GM19238 (cell line): ENCODE measurements around the gene GSC2.
"Not testable (repeated sequence)": the region's sequence is repeated elsewhere in the genome, so short reads cannot be mapped to it uniquely, and the experiment has no call there.

Experiments
- DNase-seq: peaks from one replicate; pipeline ENCODE4 v3.0.0; 2011; ENCODE audit warnings: low spot score; ENCODE audit not compliant: insufficient read length

The GSC2 gene

DNA sequence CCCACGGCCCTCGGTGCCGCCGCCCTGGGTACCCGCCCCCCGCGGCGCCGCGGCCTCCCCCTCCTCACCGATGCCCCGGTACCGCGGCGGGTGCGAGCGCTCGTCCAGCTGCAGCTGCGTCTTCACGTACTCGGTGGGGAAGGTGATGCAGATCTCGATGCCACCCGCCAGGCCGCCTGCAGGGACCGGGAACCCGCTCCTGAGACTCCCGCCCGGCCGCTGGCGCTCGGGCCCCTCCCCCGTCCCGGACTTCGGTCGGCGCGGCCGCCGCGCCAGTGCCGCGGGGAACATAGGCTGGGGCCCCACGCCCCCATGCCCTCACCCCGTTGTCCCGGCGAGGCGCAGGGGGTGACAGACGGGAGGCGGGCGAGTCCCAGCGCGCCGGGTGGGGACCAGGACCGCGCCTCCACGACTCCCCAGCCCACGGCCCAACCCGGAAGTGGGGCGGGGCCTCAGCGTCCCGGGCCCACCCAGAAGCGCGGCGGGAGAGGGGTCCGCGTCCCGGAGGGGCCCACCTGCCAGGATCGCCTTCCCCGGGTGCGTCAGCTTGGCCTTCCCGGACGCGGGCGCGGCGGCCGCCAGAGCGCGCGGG lies 28.1 kb upstream of the GSC2 start:
- peak; percentile 60 for DNase-seq

DNA sequence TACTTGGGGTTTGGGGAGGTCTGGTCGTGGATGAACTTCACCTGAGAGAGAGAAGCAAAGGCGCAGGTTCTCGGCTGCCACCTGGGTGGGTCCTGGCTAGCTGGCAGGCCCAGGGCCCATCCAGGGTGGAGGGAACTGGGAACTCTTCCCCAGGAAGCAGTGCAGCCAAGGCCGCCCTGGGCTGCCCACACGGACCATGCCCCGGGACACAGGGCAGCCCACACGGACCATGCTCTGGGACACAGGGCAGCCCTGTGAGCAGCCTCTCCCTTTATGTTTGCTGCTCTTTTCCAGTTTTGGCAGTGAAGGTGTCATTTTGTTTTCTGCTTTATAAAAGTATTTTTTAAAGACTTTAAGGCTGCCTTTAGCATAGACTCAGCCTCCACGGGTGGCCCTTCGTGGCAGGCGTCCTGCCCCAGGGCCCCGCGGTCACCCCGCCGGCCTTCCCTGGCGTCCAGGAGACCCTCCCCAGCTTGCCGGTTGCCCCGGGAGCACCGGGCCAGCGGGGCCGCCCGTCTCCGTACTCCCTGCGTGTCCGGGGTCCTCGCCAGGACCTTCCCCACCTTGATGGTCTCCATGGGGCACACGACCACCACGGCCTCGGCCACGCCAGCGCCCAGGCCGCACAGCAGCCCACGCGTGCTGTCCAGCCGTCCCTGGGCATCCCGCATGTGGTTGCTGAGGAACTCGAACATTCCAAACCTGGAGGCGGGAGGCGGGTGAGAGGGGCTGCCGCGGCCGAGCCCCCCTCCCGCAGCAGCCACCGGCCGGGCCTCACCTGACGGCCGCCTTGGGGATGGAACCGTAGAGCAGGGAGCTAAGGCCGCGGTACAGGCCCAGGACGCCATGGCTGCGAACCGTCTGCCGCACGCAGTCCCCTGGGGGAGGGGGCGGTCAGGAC lies 27.3 kb upstream of the GSC2 start:
- DNase-seq: no peak

- DNase-seq: no peak
Measured at GRCh38 chr22:19176732-19177131, 26.6 kb upstream of the GSC2 start.

- DNase-seq: no peak
Measured at GRCh38 chr22:19176175-19176643, 26.1 kb upstream of the GSC2 start.

DNA sequence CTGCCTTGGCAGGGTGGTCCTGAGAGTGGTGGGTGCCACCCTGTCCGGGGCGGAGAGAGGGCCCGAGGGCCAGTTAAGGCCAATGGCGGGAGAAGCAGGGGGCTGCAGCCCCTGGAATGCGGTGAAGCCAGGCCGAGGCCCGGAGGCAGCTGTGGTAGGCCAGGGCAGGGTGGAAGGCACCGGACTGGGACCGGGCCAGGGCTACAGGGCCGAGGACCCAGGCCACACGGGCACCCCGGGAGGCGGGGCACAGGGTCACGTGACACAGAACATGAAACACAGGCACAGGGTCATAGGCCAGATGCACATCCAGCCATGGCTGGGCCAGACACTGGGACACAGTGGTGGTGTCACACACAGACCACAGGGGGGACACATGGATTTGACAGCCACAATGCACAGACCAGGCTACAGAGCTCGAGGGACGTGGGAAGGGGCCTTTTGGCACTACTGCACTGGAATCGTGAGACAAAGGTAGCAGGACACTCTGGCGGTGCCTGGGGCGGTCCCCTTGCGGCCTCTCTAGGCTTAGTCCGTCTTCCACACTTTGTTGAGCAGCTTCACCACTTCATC lies 25.6 kb upstream of the GSC2 start:
- DNase-seq: no peak

GRCh38 chr22:19175026-19175601 lies 25.0 kb upstream of the GSC2 start:
- no peak for DNase-seq

DNA sequence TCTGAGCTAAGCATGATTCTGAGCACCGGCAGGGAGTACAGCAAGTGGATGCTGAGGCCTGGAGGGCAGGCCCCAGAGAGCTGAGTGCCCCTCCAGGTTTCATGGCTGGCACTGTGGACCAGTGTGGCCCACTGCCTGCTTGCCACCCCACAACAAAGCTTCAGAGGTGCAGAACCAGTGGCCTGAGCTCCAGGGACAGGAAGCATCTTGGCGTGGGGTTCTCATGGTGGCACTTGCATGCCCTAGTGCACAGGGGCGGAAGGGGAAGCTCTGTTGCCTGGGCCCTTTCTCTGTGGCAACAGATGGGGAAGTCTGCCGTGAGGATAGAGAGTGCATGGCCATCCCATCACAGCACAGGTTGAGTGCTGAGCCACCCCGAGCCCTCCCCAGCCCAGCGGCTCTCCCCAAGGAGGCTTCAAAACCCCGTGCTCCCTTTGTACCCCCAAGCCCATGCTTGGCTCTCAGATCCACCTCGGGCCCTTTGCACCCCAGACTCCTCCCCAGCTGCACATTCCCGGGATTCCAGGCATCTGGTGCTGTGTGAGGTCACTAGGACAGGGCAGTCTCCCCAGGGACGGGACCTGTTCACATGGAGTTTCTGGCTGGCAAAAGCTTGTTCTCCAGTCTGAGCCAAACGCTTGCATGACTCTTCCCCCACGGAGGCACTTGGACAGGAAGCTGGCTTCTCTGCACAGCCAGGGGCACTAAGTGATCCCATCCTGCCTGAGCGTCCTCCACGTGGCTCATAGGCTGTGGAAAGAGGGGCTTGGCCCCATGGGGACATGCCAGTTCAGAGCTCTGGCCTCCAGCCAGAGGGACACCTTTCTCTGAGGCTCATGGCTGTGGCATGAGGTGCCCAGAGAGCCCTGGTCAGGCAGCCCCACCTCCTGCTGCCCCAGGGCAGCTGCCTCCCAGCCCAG lies 24.3 kb upstream of the GSC2 start:
- no peak for DNase-seq

GRCh38 chr22:19173047-19174035 lies 23.2 kb upstream of the GSC2 start:
- no peak for DNase-seq

DNA sequence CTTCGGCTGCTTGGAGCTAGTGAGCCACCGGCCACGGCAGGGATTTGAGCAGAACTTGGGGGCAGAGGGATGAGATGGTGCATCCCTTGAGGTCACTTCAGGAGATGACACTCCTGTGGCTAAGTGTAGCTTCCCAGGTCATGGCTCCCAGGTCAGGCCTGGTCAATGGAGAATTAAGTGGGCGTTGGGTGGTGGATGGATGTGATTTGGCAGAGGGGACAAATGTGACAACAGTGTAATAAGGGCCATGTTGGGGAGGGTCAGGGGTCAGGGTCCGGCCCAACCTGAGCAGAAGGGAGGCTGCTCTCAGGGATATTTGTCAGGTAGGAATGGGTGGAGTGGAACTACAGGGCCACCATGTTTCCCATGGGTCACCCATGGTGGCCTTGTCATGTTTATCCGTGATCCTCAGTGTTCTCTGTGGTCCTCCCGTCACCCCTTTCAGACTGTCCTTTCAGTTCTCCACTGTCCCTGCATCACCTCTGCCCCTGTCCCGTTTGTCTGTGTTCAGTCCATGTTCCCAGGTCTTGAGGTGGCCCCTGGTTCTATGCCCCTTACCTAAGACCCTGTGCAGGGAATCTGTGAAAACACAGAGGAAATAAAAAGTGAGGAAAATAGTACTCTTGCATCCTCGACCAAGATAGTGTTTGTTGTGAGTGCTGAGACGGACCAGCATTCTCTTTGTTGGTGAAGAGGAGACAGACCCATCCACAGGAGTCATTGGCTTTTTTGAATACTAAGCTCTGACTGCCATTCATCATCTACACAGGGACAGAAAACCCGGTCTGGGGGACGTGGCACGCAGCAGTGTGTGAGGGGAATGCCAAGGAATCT lies 22.3 kb upstream of the GSC2 start:
- no peak for DNase-seq

DNA sequence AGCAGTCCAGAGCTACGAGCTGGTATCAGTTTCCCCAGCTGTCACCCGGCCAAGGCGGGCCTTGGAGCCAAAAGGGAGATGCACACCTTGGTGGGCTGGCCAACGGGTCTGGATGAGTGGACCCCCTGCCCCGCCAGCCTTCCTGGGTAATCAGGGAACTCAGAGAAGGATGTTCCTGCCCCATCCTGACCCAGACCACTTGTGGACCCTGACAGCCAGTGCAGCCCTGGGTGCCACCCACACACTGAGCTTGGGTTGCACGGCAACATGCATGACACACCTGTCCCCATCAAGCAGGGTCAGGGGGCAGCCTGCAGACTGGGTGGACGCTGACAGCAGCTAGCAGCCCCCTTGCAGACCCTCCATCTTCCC lies 19.8 kb upstream of the GSC2 start:
- DNase-seq: no peak

- DNase-seq: no peak
Measured at GRCh38 chr22:19169002-19169946, 19.2 kb upstream of the GSC2 start.

- no peak for DNase-seq
Measured at GRCh38 chr22:19168088-19168890, 18.2 kb upstream of the GSC2 start.

DNA sequence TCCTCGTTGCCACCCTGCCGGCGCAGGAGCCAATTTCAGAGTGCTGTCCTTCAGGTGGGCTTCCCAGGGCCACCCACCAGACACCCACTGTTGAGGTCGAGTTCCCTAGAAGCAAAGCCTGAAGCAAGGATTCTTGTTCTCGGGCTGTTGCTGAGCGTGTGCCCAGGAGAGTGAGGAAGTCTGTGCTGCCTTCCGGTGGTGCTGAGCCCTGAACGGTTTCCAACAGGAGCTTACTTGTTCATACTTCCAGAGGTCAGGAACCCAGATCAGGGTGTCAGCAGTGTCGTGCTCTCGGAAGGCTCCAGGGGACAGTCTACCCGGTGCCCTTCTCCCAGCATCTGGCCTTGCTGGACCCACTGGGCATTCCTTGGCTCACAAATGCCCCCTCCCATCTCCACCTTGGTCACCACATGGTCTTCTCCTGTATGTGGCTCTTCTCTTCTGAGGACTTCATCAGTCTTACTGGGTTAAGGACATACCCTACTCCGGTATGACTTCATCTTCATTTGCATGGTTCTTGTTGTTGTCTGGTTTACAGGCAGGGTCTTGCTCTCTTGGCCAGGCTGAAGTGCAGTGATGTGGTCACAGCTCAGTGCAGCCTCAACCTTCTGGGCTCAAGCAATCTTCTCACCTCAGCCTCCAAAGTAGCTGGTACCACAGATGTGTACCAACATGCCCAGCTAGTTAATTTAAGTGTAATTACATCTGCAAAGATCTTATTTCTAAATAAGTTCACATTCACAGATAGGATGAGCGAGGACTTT lies 17.2 kb upstream of the GSC2 start:
- DNase-seq: no peak

DNA sequence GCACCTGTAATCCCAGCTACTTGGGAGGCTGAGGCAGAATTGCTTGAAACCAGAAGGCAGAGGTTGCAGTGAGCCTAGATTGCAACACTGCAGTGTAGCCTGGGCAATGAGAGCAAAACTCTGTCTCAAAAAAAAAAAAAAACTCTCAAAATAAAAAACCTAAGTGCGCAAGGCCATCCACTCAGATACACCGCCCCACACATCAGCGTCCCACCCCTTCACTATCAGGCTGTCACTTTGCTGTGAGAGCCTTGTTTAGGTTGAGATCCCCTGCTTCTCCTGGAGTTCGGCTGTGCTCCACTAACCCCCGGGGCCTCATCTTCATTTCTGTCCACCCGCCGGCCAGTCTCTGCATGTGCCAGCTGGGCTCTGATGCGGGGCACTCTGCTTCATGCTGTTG lies 16.3 kb upstream of the GSC2 start:
- no peak for DNase-seq

- no peak for DNase-seq
Measured at GRCh38 chr22:19164425-19164824, 14.3 kb upstream of the GSC2 start.

DNA sequence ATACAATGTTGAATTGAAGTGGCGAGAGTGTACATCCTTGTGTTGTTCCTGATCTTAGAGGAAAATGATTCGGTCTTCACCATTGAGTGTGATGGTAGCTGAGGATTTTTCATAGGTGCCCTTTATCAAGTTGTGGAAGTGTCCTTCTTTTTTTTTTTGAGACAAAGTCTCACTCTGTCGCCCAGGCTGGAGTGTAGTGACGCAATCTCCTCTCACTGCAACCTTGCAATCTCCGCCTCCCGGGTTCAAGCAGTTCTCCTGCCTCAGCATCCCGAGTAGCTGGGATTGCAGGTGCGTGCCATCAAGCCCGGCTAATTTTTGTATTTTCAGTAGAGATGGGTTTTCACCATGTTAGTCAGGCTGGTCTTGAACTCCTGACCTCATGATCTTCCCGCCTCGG lies 8.6 kb upstream of the GSC2 start:
- DNase-seq: not testable (repeated sequence)
